Measurements from ENCODE around the gene FARS2. TPM values are rescaled to one million over a fixed set of nuclear protein-coding genes. Genes with fewer than 3 reads are reported as not detected.

The FARS2 gene
- total RNA-seq, 2 donors from 2014 or later, result 16.2 to 18.3 TPM

DNA sequence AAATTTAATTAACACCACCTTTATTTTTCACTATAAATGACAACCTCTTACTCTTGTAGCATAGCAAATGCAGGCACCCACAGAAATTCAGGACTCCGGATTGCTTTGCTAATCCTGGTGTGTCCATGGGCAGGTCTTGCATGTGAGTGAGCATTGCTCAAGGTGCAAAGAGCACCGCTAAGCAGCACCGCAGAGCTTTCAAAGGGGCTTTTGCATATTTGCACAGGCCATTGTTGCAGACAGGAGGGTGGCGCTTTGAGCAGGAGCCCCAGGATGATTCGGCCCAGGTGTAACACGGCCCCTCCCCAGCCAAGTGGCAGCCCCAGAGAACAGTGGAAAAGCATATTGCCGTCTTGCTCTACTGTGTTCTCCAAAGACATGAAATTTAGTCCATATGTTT is 452.2 kb downstream of the FARS2 start:
- no peaks in the 10 kb centered on the region for H3K4me1 ChIP-seq (ENCODE audit: control insufficient read depth, insufficient read depth, low read length)

DNA sequence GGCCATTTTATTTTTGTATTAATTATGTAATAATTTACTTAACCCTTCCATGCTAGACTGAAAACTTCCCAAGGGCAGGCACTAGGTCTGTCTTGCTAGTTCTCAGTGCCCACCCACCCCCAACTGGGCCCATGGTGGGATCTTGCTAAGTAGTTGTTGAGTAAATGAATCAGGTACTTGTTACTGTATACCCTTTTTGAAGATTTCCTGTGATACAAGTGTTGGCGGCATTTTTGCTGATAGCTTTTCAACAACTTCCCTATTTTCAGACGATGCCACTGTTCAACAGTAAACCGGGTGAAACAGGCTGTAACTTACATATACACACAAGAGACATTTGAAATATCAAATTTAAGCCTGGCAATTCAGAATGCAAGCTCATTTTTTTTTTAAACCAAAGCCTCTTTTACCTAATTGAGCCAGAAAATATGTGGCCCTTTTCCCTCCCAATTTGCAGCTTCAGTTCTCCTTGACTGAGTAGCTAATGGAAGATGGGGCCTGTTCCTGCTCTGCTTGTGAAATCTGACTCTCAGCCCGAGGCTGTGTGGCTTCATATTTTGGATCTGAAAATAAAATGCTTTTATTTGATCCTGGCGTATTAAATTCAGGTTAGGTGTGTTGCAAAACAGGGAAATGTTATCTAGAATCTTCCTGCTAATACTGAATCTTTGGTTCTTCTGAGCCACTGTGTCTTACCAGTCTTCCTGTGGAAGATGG is 457.1 kb downstream of the FARS2 start:
- H3K36me3 ChIP-seq (ENCODE audit: control insufficient read depth, insufficient read depth, low read length), result no peaks in the 10 kb centered on the region
- Mint-ChIP-seq H3K27me3 (ENCODE audit: insufficient read depth) (peaks cover 2% of the 10 kb centered on the region), H3K36me3 (ENCODE audit: low read depth) (peaks cover 9% of the 10 kb centered on the region), H3K9me3 (peaks cover 16% of the 10 kb centered on the region), H3K4me3 (no peak overlapping the region), H3K4me1 (peaks cover 18% of the 10 kb centered on the region), H3K27ac (no peak overlapping the region)
- no peak overlapping the region for H3K9ac ChIP-seq (ENCODE audit: extremely low read depth, low read length, poor library complexity, severe bottlenecking)
- H3K4me1 ChIP-seq (ENCODE audit: control insufficient read depth, insufficient read depth, low read length), result no peaks in the 10 kb centered on the region
- DNase-seq, result no peak
- no peaks in the 10 kb centered on the region for H3K27me3 ChIP-seq (ENCODE audit: control insufficient read depth, insufficient read depth, low read length, poor library complexity, severe bottlenecking)
- no peak overlapping the region for H3K4me3 ChIP-seq (ENCODE audit: low read length)
- 92 to 100% methylated on average over 4 to 5 of the region's 5 CpGs for WGBS, 2 experiments (ENCODE audit: insufficient coverage in 1 of 2, insufficient read length in 1 of 2)
- H3K27ac ChIP-seq (ENCODE audit: low read depth, low read length), result no peak overlapping the region
- TF ChIP-seq, protein P1, sequence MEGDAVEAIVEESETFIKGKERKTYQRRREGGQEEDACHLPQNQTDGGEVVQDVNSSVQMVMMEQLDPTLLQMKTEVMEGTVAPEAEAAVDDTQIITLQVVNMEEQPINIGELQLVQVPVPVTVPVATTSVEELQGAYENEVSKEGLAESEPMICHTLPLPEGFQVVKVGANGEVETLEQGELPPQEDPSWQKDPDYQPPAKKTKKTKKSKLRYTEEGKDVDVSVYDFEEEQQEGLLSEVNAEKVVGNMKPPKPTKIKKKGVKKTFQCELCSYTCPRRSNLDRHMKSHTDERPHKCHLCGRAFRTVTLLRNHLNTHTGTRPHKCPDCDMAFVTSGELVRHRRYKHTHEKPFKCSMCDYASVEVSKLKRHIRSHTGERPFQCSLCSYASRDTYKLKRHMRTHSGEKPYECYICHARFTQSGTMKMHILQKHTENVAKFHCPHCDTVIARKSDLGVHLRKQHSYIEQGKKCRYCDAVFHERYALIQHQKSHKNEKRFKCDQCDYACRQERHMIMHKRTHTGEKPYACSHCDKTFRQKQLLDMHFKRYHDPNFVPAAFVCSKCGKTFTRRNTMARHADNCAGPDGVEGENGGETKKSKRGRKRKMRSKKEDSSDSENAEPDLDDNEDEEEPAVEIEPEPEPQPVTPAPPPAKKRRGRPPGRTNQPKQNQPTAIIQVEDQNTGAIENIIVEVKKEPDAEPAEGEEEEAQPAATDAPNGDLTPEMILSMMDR (conservative IDR thresholded peaks at IDR 0.05), result no peak
- H3K9me3 ChIP-seq (ENCODE audit: control insufficient read depth, low read length), result peaks cover 14% of the 10 kb centered on the region

More for the DNA sequence above, 452.2 kb downstream of the FARS2 start:
- Histone ChIP-seq H3K36me3 (ENCODE audit: control insufficient read depth, insufficient read depth, low read length) (no peaks in the 10 kb centered on the region), H3K4me3 (ENCODE audit: low read length) (no peak overlapping the region), H3K9me3 (ENCODE audit: control insufficient read depth, low read length) (peaks cover 14% of the 10 kb centered on the region), H3K27me3 (ENCODE audit: control insufficient read depth, insufficient read depth, low read length, poor library complexity, severe bottlenecking) (no peaks in the 10 kb centered on the region), H3K27ac (ENCODE audit: low read depth, low read length) (no peak overlapping the region), H3K9ac (ENCODE audit: extremely low read depth, low read length, poor library complexity, severe bottlenecking) (no peak overlapping the region)
- DNase-seq, result peak; percentile 70
- WGBS, 2 experiments (ENCODE audit: insufficient coverage in 1 of 2, insufficient read length in 1 of 2), result 24 to 26% methylated on average over 6 to 7 of the region's 7 CpGs
- Mint-ChIP-seq H3K4me3 (no peak overlapping the region), H3K36me3 (ENCODE audit: low read depth) (peaks cover 9% of the 10 kb centered on the region), H3K4me1 (peaks cover 16% of the 10 kb centered on the region), H3K27me3 (ENCODE audit: insufficient read depth) (peaks cover 2% of the 10 kb centered on the region), H3K9me3 (peaks cover 16% of the 10 kb centered on the region), H3K27ac (no peak overlapping the region)
- TF ChIP-seq, protein P1 (conservative IDR thresholded peaks at IDR 0.05), result no peak

DNA sequence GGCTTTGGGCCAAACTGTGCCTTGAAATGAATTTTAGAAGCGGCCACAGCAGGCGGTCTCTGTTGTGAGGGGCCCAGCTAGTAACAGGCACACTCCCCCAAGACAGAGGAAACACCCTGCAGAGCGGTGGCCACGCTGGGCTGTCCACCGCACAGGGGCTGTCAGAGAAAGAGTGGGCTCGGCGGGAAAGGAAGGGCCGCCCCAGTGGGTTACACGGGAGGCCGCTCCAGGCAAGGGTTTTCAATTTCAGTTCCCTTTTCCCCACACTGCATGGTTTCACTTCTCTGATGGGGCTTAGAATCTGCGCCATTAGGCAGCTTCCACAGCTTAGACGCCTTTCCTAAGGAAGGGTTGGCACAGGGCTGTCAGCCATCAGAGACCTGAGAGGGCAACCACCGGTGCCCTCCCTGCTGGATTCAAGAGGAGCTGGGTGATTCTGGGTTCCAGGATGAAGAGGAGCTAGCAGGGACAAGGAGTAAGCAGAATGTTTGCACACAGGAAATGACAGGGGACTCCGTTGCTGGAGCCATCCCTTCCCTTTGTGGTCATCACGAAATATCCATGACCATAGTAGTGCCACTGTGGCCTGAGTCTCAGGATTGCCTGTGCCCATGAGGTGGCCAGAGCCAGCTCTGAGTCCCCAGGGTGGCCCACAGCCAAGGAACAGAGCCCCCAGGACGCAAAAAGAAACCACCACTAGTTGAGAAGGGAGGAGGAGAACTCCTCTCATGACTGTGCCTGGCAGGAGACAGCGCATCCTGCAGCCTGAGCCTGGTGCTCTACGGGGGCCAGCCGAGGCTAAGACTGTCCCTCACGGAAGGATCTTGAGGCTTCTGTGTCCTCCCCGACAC is 462.8 kb downstream of the FARS2 start:
- Histone ChIP-seq H3K27me3 (ENCODE audit: control insufficient read depth, insufficient read depth, low read length, poor library complexity, severe bottlenecking) (no peaks in the 10 kb centered on the region), H3K36me3 (ENCODE audit: control insufficient read depth, insufficient read depth, low read length) (no peaks in the 10 kb centered on the region), H3K9ac (ENCODE audit: extremely low read depth, low read length, poor library complexity, severe bottlenecking) (no peak overlapping the region), H3K4me3 (ENCODE audit: low read length) (no peak overlapping the region), H3K4me1 (ENCODE audit: control insufficient read depth, insufficient read depth, low read length) (no peaks in the 10 kb centered on the region), H3K9me3 (ENCODE audit: control insufficient read depth, low read length) (no peaks in the 10 kb centered on the region), H3K27ac (ENCODE audit: low read depth, low read length) (no peak overlapping the region)
- 75 to 81% methylated on average over 17 to 21 of the region's 21 CpGs for WGBS, 2 experiments (ENCODE audit: insufficient coverage in 1 of 2, insufficient read length in 1 of 2)
- H3K36me3 Mint-ChIP-seq (ENCODE audit: low read depth), result no peaks in the 10 kb centered on the region
- H3K27ac Mint-ChIP-seq, result no peak overlapping the region
- TF ChIP-seq, protein P1 (conservative IDR thresholded peaks at IDR 0.05), result no peak
- peaks cover 19% of the 10 kb centered on the region for H3K4me1 Mint-ChIP-seq
- no peaks in the 10 kb centered on the region for H3K9me3 Mint-ChIP-seq
- no peaks in the 10 kb centered on the region for H3K27me3 Mint-ChIP-seq (ENCODE audit: insufficient read depth)
- peak; percentile 49 for DNase-seq
- H3K4me3 Mint-ChIP-seq, result no peak overlapping the region
